Fibroblast of pulmonary artery (primary cell): ENCODE data around the gene FRMPD2.
"Not testable (repeated sequence)": the region's sequence is repeated elsewhere in the genome, so short reads cannot be mapped to it uniquely, and the experiment has no call there.

Experiments used
- DNase-seq: peaks from one replicate; pipeline ENCODE4 v3.0.0-alpha.2; 2010; ENCODE audit warnings: low read depth
- H3K4me3 ChIP-seq: replicated peaks from 2 replicates; pipeline ENCODE4 v1.5.1; 2011; ENCODE audit warnings: low read depth, mild to moderate bottlenecking, control low read depth, low read length, moderate library complexity
- TF ChIP-seq, protein P1 (sequence below): IDR thresholded peaks from 2 replicates; pipeline ENCODE4 v1.5.1; 2011; ENCODE audit warnings: mild to moderate bottlenecking, control low read depth, low read length, inconsistent platforms; ENCODE audit errors: missing control alignments

The FRMPD2 gene

GRCh38 chr10:48248462-48248861 is 26.0 kb downstream of the FRMPD2 start:
- DNase-seq = no peak
- TF ChIP-seq, protein P1, sequence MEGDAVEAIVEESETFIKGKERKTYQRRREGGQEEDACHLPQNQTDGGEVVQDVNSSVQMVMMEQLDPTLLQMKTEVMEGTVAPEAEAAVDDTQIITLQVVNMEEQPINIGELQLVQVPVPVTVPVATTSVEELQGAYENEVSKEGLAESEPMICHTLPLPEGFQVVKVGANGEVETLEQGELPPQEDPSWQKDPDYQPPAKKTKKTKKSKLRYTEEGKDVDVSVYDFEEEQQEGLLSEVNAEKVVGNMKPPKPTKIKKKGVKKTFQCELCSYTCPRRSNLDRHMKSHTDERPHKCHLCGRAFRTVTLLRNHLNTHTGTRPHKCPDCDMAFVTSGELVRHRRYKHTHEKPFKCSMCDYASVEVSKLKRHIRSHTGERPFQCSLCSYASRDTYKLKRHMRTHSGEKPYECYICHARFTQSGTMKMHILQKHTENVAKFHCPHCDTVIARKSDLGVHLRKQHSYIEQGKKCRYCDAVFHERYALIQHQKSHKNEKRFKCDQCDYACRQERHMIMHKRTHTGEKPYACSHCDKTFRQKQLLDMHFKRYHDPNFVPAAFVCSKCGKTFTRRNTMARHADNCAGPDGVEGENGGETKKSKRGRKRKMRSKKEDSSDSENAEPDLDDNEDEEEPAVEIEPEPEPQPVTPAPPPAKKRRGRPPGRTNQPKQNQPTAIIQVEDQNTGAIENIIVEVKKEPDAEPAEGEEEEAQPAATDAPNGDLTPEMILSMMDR = no peak
- H3K4me3 ChIP-seq = no peak overlapping the region

- H3K4me3 ChIP-seq = no peak overlapping the region
- TF ChIP-seq, protein P1 = no peak
- peak; percentile 5 for DNase-seq
Observed at GRCh38 chr10:48247680-48248079, 26.8 kb downstream of the FRMPD2 start.

DNA sequence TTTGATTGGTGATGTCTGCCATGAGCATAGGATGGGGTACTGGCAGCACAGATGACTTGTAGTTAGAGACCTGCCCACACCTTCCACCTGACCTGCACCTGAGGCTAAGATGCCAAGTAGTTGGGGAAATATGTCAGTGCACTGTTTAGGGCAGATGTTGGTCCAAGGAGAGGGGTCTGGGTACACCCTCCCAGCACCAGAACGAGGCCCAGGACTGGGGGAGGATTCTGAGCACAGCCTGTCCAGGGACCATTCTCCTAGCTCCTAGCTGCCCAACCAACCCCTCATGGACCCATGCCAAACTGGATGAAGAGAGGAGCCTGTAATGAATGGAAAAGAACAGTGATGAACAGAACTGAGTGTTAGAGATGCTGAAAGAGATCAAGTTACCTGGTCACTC is 28.0 kb downstream of the FRMPD2 start:
- no peak for DNase-seq
- H3K4me3 ChIP-seq = no peak overlapping the region
- TF ChIP-seq, protein P1 = no peak

GRCh38 chr10:48245977-48246376 is 28.5 kb downstream of the FRMPD2 start:
- TF ChIP-seq, protein P1 = no peak
- H3K4me3 ChIP-seq = no peak overlapping the region
- no peak for DNase-seq

DNA sequence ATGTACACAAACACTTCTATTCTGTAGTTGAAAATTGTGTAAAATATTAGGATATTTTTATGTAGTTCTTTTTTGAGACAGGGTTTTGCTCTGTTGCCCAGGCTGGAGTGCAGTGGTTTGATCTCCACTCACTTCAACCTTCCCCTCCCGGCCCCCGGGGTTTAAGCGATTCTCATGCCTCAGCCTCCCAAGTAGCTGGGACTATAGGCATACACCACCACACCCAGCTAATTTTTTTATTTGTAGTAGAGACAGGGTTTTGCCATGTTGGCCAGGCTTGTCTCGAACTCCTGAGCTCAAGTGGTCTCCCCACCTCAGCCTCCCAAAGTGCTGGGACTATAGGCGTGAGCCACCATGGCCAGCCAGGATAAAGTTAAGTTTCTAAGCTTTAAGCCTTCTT is 30.6 kb downstream of the FRMPD2 start:
- not testable (repeated sequence) for DNase-seq, H3K4me3 ChIP-seq

DNA sequence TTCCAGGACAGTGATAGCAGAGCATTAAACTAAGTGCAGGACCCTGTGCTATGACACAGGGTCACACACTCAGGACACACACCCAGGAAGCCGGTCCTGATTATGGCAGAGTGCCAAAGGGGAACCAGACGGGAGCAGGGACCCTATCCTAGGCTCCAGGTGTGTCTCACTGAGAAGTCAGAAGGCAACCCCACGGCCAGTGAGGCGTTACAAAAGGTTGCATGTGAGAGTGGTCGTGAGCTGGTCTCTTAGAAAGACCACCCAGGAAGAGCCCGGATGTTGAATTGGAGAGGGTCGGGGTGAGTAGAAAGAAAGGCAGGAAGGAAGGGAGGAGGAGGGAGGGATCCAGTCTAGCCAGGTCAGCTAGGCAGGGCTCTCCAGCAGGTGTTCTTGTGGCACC is 31.0 kb downstream of the FRMPD2 start:
- TF ChIP-seq, protein P1 = no peak
- DNase-seq = no peak
- H3K4me3 ChIP-seq = no peak overlapping the region

- TF ChIP-seq, protein P1 = no peak
- no peak for DNase-seq
Observed at GRCh38 chr10:48242171-48242904, 32.2 kb downstream of the FRMPD2 start.

More at GRCh38 chr10:48242171-48242904, 32.2 kb downstream of the FRMPD2 start:
- H3K4me3 ChIP-seq = no peak overlapping the region
